Endothelial cell (in vitro differentiated cells): ENCODE data around the gene SMAD6. TPM values are rescaled to one million over a fixed set of nuclear protein-coding genes. Genes with fewer than 3 reads are reported as not detected.

Experiments
- DNase-seq: peaks from one replicate; pipeline ENCODE4 v3.0.0; 2021; ENCODE audit warnings: low spot score
- H3K27ac Mint-ChIP-seq: one replicate; pipeline ENCODE4 v1.8.0; 2021; ENCODE audit warnings: mixed read lengths, inconsistent platforms; ENCODE audit not compliant: unreplicated experiment
- H3K27me3 Mint-ChIP-seq: one replicate; pipeline ENCODE4 v1.8.0; 2021; ENCODE audit warnings: mild to moderate bottlenecking, moderate library complexity, mixed read lengths, inconsistent platforms; ENCODE audit not compliant: unreplicated experiment
- H3K36me3 Mint-ChIP-seq: one replicate; pipeline ENCODE4 v1.8.0; 2021; ENCODE audit warnings: mild to moderate bottlenecking, low read depth, mixed read lengths, inconsistent platforms; ENCODE audit not compliant: unreplicated experiment
- H3K4me1 Mint-ChIP-seq: one replicate; pipeline ENCODE4 v1.8.0; 2021; ENCODE audit warnings: mild to moderate bottlenecking, mixed read lengths, inconsistent platforms; ENCODE audit not compliant: unreplicated experiment
- H3K4me3 Mint-ChIP-seq: one replicate; pipeline ENCODE4 v1.8.0; 2021; ENCODE audit warnings: mild to moderate bottlenecking, mixed read lengths, inconsistent platforms; ENCODE audit not compliant: unreplicated experiment
- H3K9me3 Mint-ChIP-seq: one replicate; pipeline ENCODE4 v1.8.0; 2021; ENCODE audit warnings: mixed read lengths, inconsistent platforms; ENCODE audit not compliant: unreplicated experiment
- CTCF ChIP-seq: fragments of 200-600 bp; sonication (generic); IDR thresholded peaks from one replicate; pipeline ENCODE4 v1.5.0; 2021; ENCODE audit warnings: antibody characterized with exemption; ENCODE audit not compliant: unreplicated experiment
- total RNA-seq: library from RNA; stranded (reverse); fragmentation: NEBNext Ultra II Directional; extraction: Animal tissue kit (Norgen Biotek cat#: 25700); gene quantifications from one replicate; pipeline ENCODE4 v1.2.1, GENCODE V29; 2021; ENCODE audit not compliant: unreplicated experiment

SMAD6 gene
- total RNA-seq, 1 donor from 2014 or later, result 21.3 TPM

GRCh38 chr15:66670175-66670574, 31.9 kb upstream of the SMAD6 start:
- H3K27me3 Mint-ChIP-seq, result peaks cover 5% of the 10 kb centered on the region
- no peak overlapping the region for H3K4me3 Mint-ChIP-seq
- no peak for DNase-seq
- H3K4me1 Mint-ChIP-seq, result peaks cover 15% of the 10 kb centered on the region
- no peaks in the 10 kb centered on the region for H3K9me3 Mint-ChIP-seq
- no peak overlapping the region for H3K27ac Mint-ChIP-seq
- no peaks in the 10 kb centered on the region for H3K36me3 Mint-ChIP-seq
- TF ChIP-seq CTCF, result no peak

GRCh38 chr15:66670762-66671580, 31.1 kb upstream of the SMAD6 start:
- TF ChIP-seq CTCF, result no peak
- no peak overlapping the region for H3K4me3 Mint-ChIP-seq
- H3K4me1 Mint-ChIP-seq, result peaks cover 21% of the 10 kb centered on the region
- no peaks in the 10 kb centered on the region for H3K9me3 Mint-ChIP-seq
- peak; percentile 33 for DNase-seq
- no peak overlapping the region for H3K27ac Mint-ChIP-seq
- H3K36me3 Mint-ChIP-seq, result no peaks in the 10 kb centered on the region
- H3K27me3 Mint-ChIP-seq, result peaks cover 5% of the 10 kb centered on the region

DNA sequence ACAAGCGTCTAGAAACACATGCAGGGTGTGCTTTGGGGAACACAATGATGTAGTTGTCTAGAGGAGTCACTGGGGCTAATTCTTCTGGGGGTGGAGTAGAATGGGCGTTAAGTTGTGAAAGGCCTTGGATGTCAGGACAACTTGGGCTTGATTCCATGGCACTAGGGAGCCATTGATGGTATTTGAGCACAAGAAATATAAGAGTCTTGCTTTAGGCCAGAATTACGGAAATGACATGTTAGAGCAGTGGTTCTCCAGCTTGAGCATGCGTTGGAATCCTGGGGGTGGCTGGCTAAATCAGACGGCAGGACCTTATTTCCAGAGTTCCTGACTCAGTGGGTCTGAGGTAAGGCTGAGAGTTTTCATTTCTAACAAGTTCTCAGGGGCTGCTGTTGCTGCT, 29.2 kb upstream of the SMAD6 start:
- Mint-ChIP-seq H3K4me3 (peak overlapping the region; percentile 13), H3K27ac (no peak overlapping the region), H3K27me3 (peaks cover 5% of the 10 kb centered on the region), H3K36me3 (no peaks in the 10 kb centered on the region), H3K4me1 (peaks cover 31% of the 10 kb centered on the region), H3K9me3 (no peaks in the 10 kb centered on the region)
- no peak for TF ChIP-seq CTCF
- DNase-seq, result no peak

GRCh38 chr15:66673410-66674322, 28.4 kb upstream of the SMAD6 start:
- Mint-ChIP-seq H3K36me3 (no peaks in the 10 kb centered on the region), H3K27ac (no peak overlapping the region), H3K4me1 (peaks cover 37% of the 10 kb centered on the region), H3K4me3 (no peak overlapping the region), H3K27me3 (peaks cover 5% of the 10 kb centered on the region), H3K9me3 (no peaks in the 10 kb centered on the region)
- TF ChIP-seq CTCF, result no peak
- DNase-seq, result peak; percentile 32
